OCI-LY7 (cell line): ENCODE data around the gene SIGMAR1. TPM values are rescaled to one million over a fixed set of nuclear protein-coding genes. Genes with fewer than 3 reads are reported as not detected.

ENCODE experiments used
- BruUV-seq: library from RNA; stranded (reverse); fragments of 400-500 nt; replicated peaks from 2 replicates; lab custom pipeline; 2021; lab: Mats Ljungman, UMichigan
- CTCF ChIA-PET: fragments of 300-600 bp; sonication (Branson Sonifier 250); formaldehyde crosslinking; loops from one replicate; lab custom pipeline; 2022; ENCODE audit warnings: antibody characterized with exemption; ENCODE audit not compliant: unreplicated experiment; lab: Charles Lee
- POLR2A ChIA-PET: fragments of 300-600 bp; sonication (Branson Sonifier 250); formaldehyde crosslinking; loops from one replicate; lab custom pipeline; 2022; ENCODE audit warnings: antibody characterized with exemption; lab: Charles Lee
- DNase-seq: peaks from one replicate; pipeline ENCODE4 v3.0.0-alpha.2; 2015; ENCODE audit warnings: low spot score
- H2AFZ ChIP-seq: fragments of 200-600 bp; sonication (generic), shearing (Covaris generic); 2 replicates; pipeline ENCODE4 v1.6.1; 2014; ENCODE audit warnings: mild to moderate bottlenecking, antibody characterized with exemption, low read length, moderate library complexity
- H3K27ac ChIP-seq: fragments of 200-600 bp; sonication (generic); 2 replicates; pipeline ENCODE4 v1.5.1; 2014; ENCODE audit warnings: mixed run types, low read depth, mild to moderate bottlenecking, moderate library complexity, low read length, inconsistent platforms; ENCODE audit not compliant: poor library complexity, severe bottlenecking
- H3K36me3 ChIP-seq: fragments of 200-600 bp; sonication (generic); 2 replicates; pipeline ENCODE4 v1.6.1; 2014; ENCODE audit warnings: mild to moderate bottlenecking, antibody characterized with exemption, low read length, moderate library complexity, mixed read lengths; ENCODE audit not compliant: insufficient read depth
- H3K4me1 ChIP-seq: fragments of 200-600 bp; sonication (generic); 2 replicates; pipeline ENCODE4 v1.5.1; 2014; ENCODE audit warnings: mild to moderate bottlenecking, low read length; ENCODE audit not compliant: insufficient read depth, poor library complexity, severe bottlenecking
- H3K4me2 ChIP-seq: fragments of 200-600 bp; sonication (generic); 2 replicates; pipeline ENCODE4 v1.6.1; 2014; ENCODE audit warnings: mild to moderate bottlenecking, low read length
- H3K4me3 ChIP-seq: fragments of 200-600 bp; sonication (generic); 2 replicates; pipeline ENCODE4 v1.5.1; 2014; ENCODE audit warnings: mild to moderate bottlenecking, low read depth, low read length; ENCODE audit not compliant: poor library complexity, severe bottlenecking
- H3K79me2 ChIP-seq: fragments of 200-600 bp; sonication (generic); 2 replicates; pipeline ENCODE4 v1.6.1; 2016; ENCODE audit warnings: low read depth, mild to moderate bottlenecking, low read length, moderate library complexity, mixed read lengths; ENCODE audit not compliant: insufficient read depth
- H3K9me2 ChIP-seq: fragments of 200-600 bp; sonication (generic); 2 replicates; pipeline ENCODE4 v1.6.1; 2016; ENCODE audit warnings: mild to moderate bottlenecking, low read length, mixed read lengths; ENCODE audit not compliant: insufficient read depth
- H3K9me3 ChIP-seq: fragments of 200-600 bp; sonication (generic); 2 replicates; pipeline ENCODE4 v1.6.1; 2014; ENCODE audit warnings: mild to moderate bottlenecking, mixed run types, low read length, mixed read lengths
- H4K20me1 ChIP-seq: fragments of 200-600 bp; sonication (generic); 2 replicates; pipeline ENCODE4 v1.6.1; 2014; ENCODE audit warnings: mild to moderate bottlenecking, antibody characterized with exemption, low read length, moderate library complexity, mixed read lengths; ENCODE audit not compliant: insufficient read depth
- CTCF ChIP-seq: fragments of 200-600 bp; sonication (generic); conservative IDR thresholded peaks from 2 replicates; pipeline ENCODE4 v1.5.1; 2014; ENCODE audit warnings: mild to moderate bottlenecking, antibody characterized with exemption, low read length, moderate library complexity, mixed read lengths
- EZH2phosphoT487 ChIP-seq: fragments of 200-600 bp; sonication (generic); IDR thresholded peaks from 2 replicates; pipeline ENCODE4 v1.6.1; 2018; ENCODE audit warnings: low read depth, borderline replicate concordance, mild to moderate bottlenecking, mixed run types, antibody characterized with exemption, low read length, moderate library complexity, mixed read lengths
- intact Hi-C: fragments of 100-400 bp; cut with micrococcal nuclease; formaldehyde crosslinking; loops from one replicate; pipeline ENCODE4 v1.10.0; 2022; ENCODE audit not compliant: unreplicated experiment
- total RNA-seq, 2 experiments: library from RNA; depleted of rRNA in 1 of 2; stranded (reverse); fragments of >200 nt in 1 of 2; shearing (Covaris generic) in 1 of 2; gene quantifications; 2 replicates each; pipeline ENCODE4 v1.2.3, GENCODE V29; 2014 to 2022

Gene SIGMAR1
- total RNA-seq, 2 experiments from 2014 or later: 103 to 110 TPM

- H3K36me3 ChIP-seq: no peaks in the 10 kb centered on the region
Observed at GRCh38 chr9:34686231-34686630, 48.6 kb upstream of the SIGMAR1 start.

GRCh38 chr9:34685591-34685990, 48.0 kb upstream of the SIGMAR1 start:
- TF ChIP-seq CTCF (no peak), EZH2phosphoT487 (no peak)
- CTCF ChIA-PET: interaction anchor here (1.3 kb wide), 1 partner anchor 14 kb away, joined by 4 read pairs; no protein-coding TSS in a partner anchor
- BruUV-seq: no TSS peak

More at GRCh38 chr9:34686231-34686630, 48.6 kb upstream of the SIGMAR1 start:
- no TSS peak for BruUV-seq
- no peaks in the 10 kb centered on the region for H3K9me3 ChIP-seq
- no peak overlapping the region for H2AFZ ChIP-seq
- H3K4me3 ChIP-seq: no peak overlapping the region
- POLR2A ChIA-PET: interaction anchor here (0.8 kb wide), 1 partner anchor 48 kb away, joined by 4 read pairs; no protein-coding TSS in a partner anchor
- no peaks in the 10 kb centered on the region for H3K9me2 ChIP-seq
- no peaks in the 10 kb centered on the region for H4K20me1 ChIP-seq
- intact Hi-C loops: no loop called here
- H3K4me1 ChIP-seq: no peaks in the 10 kb centered on the region
- CTCF ChIA-PET: interaction anchor here (1.3 kb wide), 1 partner anchor 13 kb away, joined by 4 read pairs; no protein-coding TSS in a partner anchor
- DNase-seq: no peak
- TF ChIP-seq EZH2phosphoT487: no peak
- TF ChIP-seq CTCF: no peak
- H3K79me2 ChIP-seq: no peaks in the 10 kb centered on the region
- H3K4me2 ChIP-seq: no peak overlapping the region
- no peak overlapping the region for H3K27ac ChIP-seq

DNA sequence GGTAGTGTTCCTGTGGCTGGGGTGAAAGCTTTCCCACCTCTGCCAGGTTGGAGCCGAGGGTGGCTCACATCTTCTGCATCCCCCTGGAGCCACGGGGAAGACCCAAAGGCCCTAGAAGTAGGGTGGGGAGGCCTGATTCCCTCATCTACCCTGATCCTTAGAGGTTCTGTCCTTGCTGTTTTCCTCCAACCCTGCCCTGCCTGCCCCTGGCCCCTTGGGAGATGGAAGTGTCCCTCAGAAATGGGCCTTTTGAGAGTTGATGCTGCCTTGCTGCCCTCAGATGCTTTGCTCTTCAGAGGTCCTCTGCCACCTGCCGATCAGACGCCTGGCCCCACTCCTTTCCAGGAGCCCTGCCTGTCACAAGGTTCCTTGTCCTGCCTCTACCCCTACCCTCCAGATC, 47.2 kb upstream of the SIGMAR1 start:
- Histone ChIP-seq H3K9me2 (no peaks in the 10 kb centered on the region), H3K4me3 (no peak overlapping the region), H3K27ac (no peak overlapping the region), H3K4me1 (no peaks in the 10 kb centered on the region), H3K79me2 (no peaks in the 10 kb centered on the region), H3K4me2 (no peak overlapping the region), H4K20me1 (no peaks in the 10 kb centered on the region), H2AFZ (no peak overlapping the region), H3K9me3 (no peaks in the 10 kb centered on the region), H3K36me3 (no peaks in the 10 kb centered on the region)
- TF ChIP-seq CTCF (no peak), EZH2phosphoT487 (no peak)
- POLR2A ChIA-PET: no interaction called here
- CTCF ChIA-PET: no interaction called here
- no peak for DNase-seq
- no TSS peak for BruUV-seq
- intact Hi-C loops: no loop called here

More at GRCh38 chr9:34685591-34685990, 48.0 kb upstream of the SIGMAR1 start:
- Histone ChIP-seq H3K36me3 (no peaks in the 10 kb centered on the region), H3K79me2 (no peaks in the 10 kb centered on the region), H3K9me2 (no peaks in the 10 kb centered on the region), H3K27ac (no peak overlapping the region), H4K20me1 (no peaks in the 10 kb centered on the region), H3K4me3 (no peak overlapping the region), H3K4me1 (no peaks in the 10 kb centered on the region), H3K4me2 (no peak overlapping the region), H2AFZ (no peak overlapping the region), H3K9me3 (no peaks in the 10 kb centered on the region)
- POLR2A ChIA-PET: interaction anchor here (0.8 kb wide), 1 partner anchor 47 kb away, joined by 4 read pairs; no protein-coding TSS in a partner anchor
- intact Hi-C loops: no loop called here
- DNase-seq: no peak
